ENCODE results near the gene AGBL4. TPM values are rescaled to one million over a fixed set of nuclear protein-coding genes. Genes with fewer than 3 reads are reported as not detected.

AGBL4 gene
- total RNA-seq, 2 experiments from 2014 or later: not detected

DNA sequence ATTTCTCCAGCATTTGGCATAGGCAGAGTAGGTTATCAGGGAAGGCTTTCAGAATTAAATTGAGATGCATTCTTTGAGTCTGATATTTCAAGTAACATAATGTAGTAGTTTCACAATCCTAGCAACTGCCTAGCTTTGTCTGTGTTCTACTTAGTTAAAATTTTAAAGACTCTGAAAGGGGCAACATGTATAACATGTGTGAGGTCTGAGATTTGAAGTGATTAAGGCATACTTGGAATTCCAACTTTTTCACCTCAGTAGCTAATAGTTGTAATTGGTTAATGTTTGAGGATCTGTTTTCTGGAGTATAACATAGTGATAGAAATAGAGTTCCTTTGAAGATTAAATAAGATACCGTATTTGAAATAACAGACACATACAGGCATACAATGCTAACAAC, 911.8 kb downstream of the AGBL4 start:
- ChIA-PET CTCF (no interaction called here), POLR2A (no interaction called here)

DNA sequence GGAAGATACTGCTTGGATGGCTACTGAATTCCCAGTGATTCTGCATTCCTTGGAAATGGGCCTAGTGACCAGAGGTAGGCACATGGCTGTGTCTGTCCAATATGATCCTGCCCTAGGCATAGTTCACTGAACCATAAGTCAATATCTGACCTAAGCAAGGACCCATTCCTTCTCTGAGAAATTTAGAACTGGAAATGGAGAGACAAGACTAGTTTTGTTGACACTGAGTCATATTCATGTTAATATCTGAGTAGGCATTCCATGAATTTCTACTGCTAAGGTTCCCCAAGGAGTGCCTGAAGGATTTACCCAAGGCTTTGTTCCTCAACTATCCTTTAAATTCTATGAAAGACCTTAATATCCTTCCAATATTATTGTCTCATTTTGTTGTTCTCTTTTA, 917.3 kb downstream of the AGBL4 start:
- ChIA-PET POLR2A (no interaction called here), CTCF (no interaction called here)
- no peak overlapping the region for H3K4me3 Mint-ChIP-seq
- H3K4me1 Mint-ChIP-seq: no peaks in the 10 kb centered on the region
- H3K36me3 Mint-ChIP-seq (ENCODE audit: low read depth): no peaks in the 10 kb centered on the region
- no peaks in the 10 kb centered on the region for H3K27me3 Mint-ChIP-seq
- DNase-seq: no peak
- H3K27ac Mint-ChIP-seq: no peak overlapping the region
- no peaks in the 10 kb centered on the region for H3K9me3 Mint-ChIP-seq

More for the DNA sequence above, 911.8 kb downstream of the AGBL4 start:
- Mint-ChIP-seq H3K4me3 (no peak overlapping the region), H3K27ac (no peak overlapping the region), H3K27me3 (no peaks in the 10 kb centered on the region), H3K9me3 (peaks cover 5% of the 10 kb centered on the region), H3K4me1 (no peaks in the 10 kb centered on the region), H3K36me3 (ENCODE audit: low read depth) (no peaks in the 10 kb centered on the region)
- DNase-seq: no peak

DNA sequence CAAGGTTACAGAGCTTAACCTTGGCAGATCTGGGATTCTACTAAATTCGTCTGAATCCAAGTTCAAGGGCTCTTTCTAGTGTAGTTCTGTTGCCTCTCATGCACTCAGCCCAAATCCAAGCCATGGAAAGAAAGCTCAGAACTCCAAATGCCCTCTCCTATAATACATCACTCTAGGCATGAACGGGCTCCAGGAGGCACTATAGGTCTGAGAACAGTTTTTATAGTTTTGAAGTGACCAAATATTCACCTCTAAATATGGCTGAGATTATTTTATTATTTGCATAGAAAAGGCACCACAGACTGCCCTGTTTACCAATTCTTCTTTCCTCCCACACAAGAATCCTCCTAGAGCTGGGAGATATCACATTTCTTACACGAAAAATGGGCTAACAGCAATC, 919.2 kb downstream of the AGBL4 start:
- Mint-ChIP-seq H3K27me3 (no peaks in the 10 kb centered on the region), H3K27ac (no peak overlapping the region), H3K4me3 (no peak overlapping the region), H3K9me3 (no peaks in the 10 kb centered on the region), H3K36me3 (ENCODE audit: low read depth) (no peaks in the 10 kb centered on the region), H3K4me1 (no peaks in the 10 kb centered on the region)
- no peak for DNase-seq
- ChIA-PET POLR2A (no interaction called here), CTCF (no interaction called here)

DNA sequence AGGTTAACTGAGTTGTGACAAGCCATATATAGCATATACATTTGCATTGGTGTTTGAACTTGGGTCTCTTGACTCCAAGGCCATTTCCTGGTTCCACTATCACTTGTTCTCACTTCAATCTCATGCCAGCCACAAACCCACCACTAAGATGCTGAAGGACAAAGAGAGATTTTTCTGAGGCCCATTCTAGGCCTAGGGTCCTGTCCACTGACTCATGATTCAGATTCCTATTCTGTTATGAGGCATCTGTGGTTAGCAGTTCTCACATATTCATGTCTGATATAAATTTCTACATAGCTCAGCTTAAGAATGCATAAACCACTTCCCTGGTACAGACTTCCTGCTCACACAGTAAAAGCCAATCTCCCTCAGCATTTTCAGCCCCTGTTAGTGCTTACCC, 921.0 kb downstream of the AGBL4 start:
- CTCF ChIA-PET: no interaction called here
- POLR2A ChIA-PET: no interaction called here
- no peak overlapping the region for H3K27ac Mint-ChIP-seq
- no peak for DNase-seq
- no peaks in the 10 kb centered on the region for H3K27me3 Mint-ChIP-seq
- H3K9me3 Mint-ChIP-seq: no peaks in the 10 kb centered on the region
- no peaks in the 10 kb centered on the region for H3K4me1 Mint-ChIP-seq
- no peak overlapping the region for H3K4me3 Mint-ChIP-seq
- H3K36me3 Mint-ChIP-seq (ENCODE audit: low read depth): no peaks in the 10 kb centered on the region

DNA sequence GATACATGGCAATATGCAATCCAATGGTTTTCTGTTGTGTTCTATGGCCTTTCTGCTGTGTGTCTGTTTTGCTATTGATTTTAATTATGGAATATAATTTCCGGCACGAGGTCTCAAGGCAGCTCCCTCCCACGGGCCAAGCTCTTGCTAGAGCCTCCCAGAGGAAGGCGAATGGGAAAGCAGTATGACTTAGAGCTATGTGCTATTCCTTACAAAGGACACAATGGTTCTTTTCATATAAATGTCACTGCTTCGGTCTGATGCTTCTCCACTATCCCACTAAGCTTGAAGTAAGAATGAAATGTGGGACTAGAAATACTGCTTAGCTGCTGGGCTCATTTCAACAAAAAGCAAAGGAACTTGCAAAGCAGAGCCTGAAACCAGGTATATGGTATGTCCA, 924.9 kb downstream of the AGBL4 start:
- Mint-ChIP-seq H3K4me3 (no peak overlapping the region), H3K9me3 (no peaks in the 10 kb centered on the region), H3K36me3 (ENCODE audit: low read depth) (no peaks in the 10 kb centered on the region), H3K4me1 (no peaks in the 10 kb centered on the region), H3K27ac (no peak overlapping the region), H3K27me3 (no peaks in the 10 kb centered on the region)
- CTCF ChIA-PET: no interaction called here
- POLR2A ChIA-PET: no interaction called here
- no peak for DNase-seq

DNA sequence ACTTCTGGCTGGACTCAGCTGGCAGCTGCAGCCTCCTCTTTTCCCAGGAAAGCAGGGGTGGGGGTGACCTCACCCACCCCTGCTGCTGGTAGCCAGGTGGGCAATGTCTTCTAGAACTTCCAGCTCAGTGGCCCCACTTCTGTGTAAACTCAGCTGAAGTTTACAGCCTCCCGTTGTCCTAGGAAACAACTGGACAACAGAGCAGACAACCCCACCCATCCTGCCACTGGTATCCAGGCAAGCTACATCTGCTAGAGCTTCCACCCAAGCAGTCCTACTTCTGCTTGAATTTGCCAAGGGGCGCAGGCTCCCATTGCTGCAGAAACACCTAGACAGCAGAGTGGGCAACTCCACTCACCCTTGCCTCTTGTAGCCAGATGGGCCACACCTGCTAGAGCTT, 937.4 kb downstream of the AGBL4 start:
- ChIA-PET POLR2A (no interaction called here), CTCF (no interaction called here)
- Mint-ChIP-seq H3K9me3 (peaks cover 8% of the 10 kb centered on the region), H3K36me3 (ENCODE audit: low read depth) (no peaks in the 10 kb centered on the region), H3K4me3 (no peak overlapping the region), H3K4me1 (no peaks in the 10 kb centered on the region), H3K27ac (no peak overlapping the region), H3K27me3 (no peaks in the 10 kb centered on the region)
- DNase-seq: no peak

DNA sequence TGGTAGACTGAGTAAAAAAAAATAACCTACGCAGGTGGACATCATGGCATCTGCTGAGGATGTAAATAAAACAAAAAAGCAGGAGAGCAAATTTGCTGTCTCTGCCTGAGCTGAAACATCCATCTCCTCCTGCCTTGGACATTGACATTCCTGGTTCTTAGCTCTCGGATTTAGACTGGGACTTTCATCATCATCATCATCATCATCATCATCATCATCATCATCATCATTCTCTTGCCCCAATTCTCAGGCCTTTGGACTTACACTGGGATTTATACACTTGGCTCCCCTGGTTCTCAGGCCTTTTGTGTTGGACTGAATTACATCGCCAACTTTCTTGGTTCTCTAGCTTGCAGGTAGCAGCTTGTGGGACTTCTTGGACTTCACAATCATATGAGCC, 938.7 kb downstream of the AGBL4 start:
- CTCF ChIA-PET: no interaction called here
- H3K27me3 Mint-ChIP-seq: no peaks in the 10 kb centered on the region
- POLR2A ChIA-PET: no interaction called here

DNA sequence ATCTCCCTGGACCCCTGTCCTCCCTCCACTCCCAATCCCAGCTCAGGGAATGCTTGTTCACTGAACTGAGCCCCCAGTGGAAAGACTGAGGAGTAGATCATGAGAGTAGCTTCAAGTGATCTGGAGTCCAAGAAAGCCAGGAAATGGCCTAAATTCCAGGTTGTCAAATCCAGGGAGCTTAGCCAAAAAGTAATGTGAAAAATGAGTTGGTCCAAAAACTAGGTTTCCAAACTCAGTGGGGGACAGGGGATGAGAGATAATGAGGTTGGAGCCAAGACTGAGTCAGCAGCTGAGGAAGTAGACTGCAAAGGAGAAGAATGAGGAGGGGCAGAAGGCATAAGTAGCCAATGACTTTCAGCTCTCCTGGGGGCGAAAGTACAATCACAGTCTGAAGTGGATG, 963.0 kb downstream of the AGBL4 start:
- Mint-ChIP-seq H3K27me3 (no peaks in the 10 kb centered on the region), H3K9me3 (peaks cover 7% of the 10 kb centered on the region), H3K36me3 (ENCODE audit: low read depth) (no peaks in the 10 kb centered on the region), H3K4me1 (no peaks in the 10 kb centered on the region), H3K27ac (no peak overlapping the region), H3K4me3 (no peak overlapping the region)
- ChIA-PET POLR2A (no interaction called here), CTCF (no interaction called here)
- no peak for DNase-seq

More for the DNA sequence above, 938.7 kb downstream of the AGBL4 start:
- Mint-ChIP-seq H3K27ac (no peak overlapping the region), H3K4me3 (no peak overlapping the region), H3K4me1 (no peaks in the 10 kb centered on the region), H3K36me3 (ENCODE audit: low read depth) (no peaks in the 10 kb centered on the region), H3K9me3 (peaks cover 8% of the 10 kb centered on the region)
- DNase-seq: no peak

DNA sequence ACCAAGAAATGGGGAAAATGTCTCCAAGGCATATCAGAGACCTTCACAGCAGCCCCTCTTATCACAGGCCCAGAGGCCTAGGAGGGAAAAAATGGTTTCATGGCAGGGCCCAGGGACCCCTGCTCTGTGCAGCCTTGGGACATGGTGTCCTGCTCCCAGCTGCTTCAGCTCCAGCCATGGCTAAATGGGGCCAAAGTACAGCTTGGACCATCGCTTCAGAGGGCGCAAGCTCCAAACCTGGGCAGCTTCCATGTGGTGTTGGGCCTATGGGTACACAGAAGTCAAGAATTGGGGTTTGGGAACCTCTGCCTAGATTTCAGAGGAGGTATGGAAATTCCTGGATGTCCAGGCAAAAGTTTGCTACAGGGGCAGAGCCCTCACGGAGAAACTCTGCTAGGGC, 964.7 kb downstream of the AGBL4 start:
- Mint-ChIP-seq H3K27me3 (no peaks in the 10 kb centered on the region), H3K4me3 (no peak overlapping the region), H3K27ac (no peak overlapping the region), H3K9me3 (peaks cover 7% of the 10 kb centered on the region), H3K4me1 (no peaks in the 10 kb centered on the region), H3K36me3 (ENCODE audit: low read depth) (no peaks in the 10 kb centered on the region)
- no peak for DNase-seq
- ChIA-PET POLR2A (no interaction called here), CTCF (no interaction called here)

DNA sequence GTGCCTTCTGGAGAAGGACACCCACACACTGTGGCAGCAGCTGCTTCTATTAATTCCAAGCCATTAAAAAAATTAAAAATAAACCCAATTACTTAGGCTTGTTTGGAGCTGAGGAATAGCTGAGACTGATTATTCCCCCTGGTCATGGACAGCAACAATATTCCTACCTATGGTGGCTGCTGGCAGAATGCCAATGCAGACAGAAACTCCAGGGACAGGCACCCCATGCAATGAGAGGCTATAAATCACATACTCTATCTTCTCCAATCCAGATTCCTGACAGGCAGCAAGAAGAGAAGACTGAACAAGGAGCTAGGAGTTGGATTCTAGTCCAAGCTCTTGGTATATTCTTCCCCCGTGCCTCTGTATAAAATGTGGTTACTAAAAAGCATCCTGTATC, 971.7 kb downstream of the AGBL4 start:
- ChIA-PET POLR2A (no interaction called here), CTCF (no interaction called here)
- Mint-ChIP-seq H3K36me3 (ENCODE audit: low read depth) (no peaks in the 10 kb centered on the region), H3K4me3 (no peak overlapping the region), H3K27ac (no peak overlapping the region), H3K9me3 (no peaks in the 10 kb centered on the region), H3K27me3 (no peaks in the 10 kb centered on the region), H3K4me1 (no peaks in the 10 kb centered on the region)
- no peak for DNase-seq

DNA sequence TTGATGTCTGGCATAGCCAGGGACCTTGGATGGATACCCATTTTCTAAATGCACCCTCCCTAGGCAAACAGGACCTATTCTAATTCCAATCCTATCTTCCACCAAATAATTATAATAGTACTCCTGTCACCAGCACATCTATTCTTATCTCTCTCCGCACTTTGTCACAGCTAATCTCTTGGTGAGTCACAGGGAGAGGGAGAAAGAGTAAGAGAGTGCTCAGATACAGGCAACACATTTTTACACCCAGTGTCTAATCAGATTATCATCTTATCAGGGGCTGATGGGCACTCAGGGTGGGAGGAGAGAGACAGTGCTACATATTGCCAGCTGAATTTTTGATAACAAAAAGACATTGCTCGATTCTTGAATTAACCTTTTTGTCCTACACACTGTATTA, 972.1 kb downstream of the AGBL4 start:
- ChIA-PET POLR2A (no interaction called here), CTCF (no interaction called here)
- Mint-ChIP-seq H3K4me1 (no peaks in the 10 kb centered on the region), H3K36me3 (ENCODE audit: low read depth) (no peaks in the 10 kb centered on the region), H3K9me3 (no peaks in the 10 kb centered on the region), H3K27me3 (no peaks in the 10 kb centered on the region), H3K4me3 (no peak overlapping the region), H3K27ac (no peak overlapping the region)
- no peak for DNase-seq

DNA sequence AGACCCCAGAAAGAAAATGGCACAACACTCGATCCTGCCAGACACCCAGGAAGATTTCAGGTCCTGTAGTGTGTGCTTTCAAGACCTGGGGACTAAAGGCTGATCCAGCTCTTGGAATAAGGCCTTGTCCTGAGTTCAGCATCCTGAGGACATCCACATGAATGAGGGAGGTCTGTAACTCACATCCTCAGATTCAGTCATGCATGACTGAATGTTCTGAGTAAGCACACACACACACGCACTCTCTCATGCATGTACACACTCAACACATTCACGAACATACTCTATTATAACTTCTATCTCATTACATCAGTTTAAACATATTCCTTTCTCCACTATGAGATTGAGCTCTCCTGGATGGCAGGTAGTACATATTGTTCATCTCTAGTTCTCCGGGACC, 973.7 kb downstream of the AGBL4 start:
- CTCF ChIA-PET: no interaction called here

DNA sequence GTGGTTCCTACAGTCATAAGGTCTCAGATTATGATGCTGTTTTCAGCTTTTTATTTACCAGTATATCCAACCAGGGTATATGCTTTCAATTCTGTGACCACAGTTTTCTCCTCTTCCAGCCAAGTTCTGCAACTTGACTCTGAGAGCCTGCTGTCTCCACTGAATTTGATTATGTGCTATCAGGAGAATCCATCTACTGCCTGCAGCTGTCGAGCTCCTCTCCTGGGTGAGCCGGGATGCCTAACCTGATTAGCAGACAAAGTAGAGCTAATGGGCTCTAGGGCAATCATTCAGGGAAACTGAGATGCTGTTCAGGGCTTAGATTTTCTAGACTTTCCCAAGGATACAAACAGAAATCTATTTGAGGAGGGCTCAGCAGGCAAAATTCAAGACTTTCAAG, 975.6 kb downstream of the AGBL4 start:
- no peaks in the 10 kb centered on the region for H3K27me3 Mint-ChIP-seq
- DNase-seq: no peak
- H3K4me3 Mint-ChIP-seq: no peak overlapping the region
- ChIA-PET CTCF (no interaction called here), POLR2A (no interaction called here)
- no peaks in the 10 kb centered on the region for H3K4me1 Mint-ChIP-seq
- no peak overlapping the region for H3K27ac Mint-ChIP-seq
- H3K9me3 Mint-ChIP-seq: no peaks in the 10 kb centered on the region
- H3K36me3 Mint-ChIP-seq (ENCODE audit: low read depth): no peaks in the 10 kb centered on the region

More for the DNA sequence above, 973.7 kb downstream of the AGBL4 start:
- no peak for DNase-seq
- H3K4me1 Mint-ChIP-seq: no peaks in the 10 kb centered on the region
- no peaks in the 10 kb centered on the region for H3K9me3 Mint-ChIP-seq
- no peak overlapping the region for H3K27ac Mint-ChIP-seq
- no peak overlapping the region for H3K4me3 Mint-ChIP-seq
- no peaks in the 10 kb centered on the region for H3K36me3 Mint-ChIP-seq (ENCODE audit: low read depth)
- H3K27me3 Mint-ChIP-seq: no peaks in the 10 kb centered on the region
- POLR2A ChIA-PET: no interaction called here

DNA sequence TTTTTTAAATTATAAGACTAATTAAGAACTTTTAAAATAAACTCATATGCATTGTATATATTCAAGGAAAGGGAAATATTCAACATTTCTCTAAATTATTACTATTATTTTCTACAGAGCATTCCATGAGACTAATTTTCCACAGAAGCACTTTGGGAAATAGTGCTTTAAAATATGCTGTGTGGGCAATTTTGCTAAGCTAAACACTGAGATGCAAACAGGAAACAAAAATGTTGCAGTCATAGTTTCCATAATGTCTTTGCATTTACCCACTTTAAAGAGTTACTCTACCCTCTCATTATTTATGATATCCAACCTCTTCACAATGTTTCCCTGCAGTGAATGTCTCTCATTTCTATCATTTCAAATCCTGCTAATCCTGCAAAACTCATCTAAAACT, 977.4 kb downstream of the AGBL4 start:
- no peak overlapping the region for H3K27ac Mint-ChIP-seq
- DNase-seq: no peak
- no peaks in the 10 kb centered on the region for H3K9me3 Mint-ChIP-seq
- ChIA-PET CTCF (no interaction called here), POLR2A (no interaction called here)
- no peak overlapping the region for H3K4me3 Mint-ChIP-seq
- no peaks in the 10 kb centered on the region for H3K27me3 Mint-ChIP-seq
- no peaks in the 10 kb centered on the region for H3K36me3 Mint-ChIP-seq (ENCODE audit: low read depth)
- no peaks in the 10 kb centered on the region for H3K4me1 Mint-ChIP-seq

DNA sequence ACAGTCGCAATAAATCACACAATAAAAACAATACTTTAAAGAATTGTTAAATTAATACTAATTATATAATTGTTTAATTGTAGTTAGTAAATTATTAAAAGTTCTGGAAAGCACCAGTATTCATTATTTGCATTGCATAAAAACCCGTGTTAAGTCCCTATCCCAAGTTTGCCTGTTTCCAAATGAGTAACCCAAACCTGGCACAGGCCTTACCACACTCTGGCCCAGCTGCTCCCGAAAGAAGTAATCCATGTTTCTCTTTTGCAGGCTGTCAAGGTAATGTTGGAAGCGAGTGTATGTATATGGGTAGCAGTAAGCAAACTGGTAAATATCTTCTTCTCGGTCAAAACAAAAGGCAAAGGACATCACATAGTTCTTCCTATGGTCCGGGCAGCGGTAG, 978.4 kb downstream of the AGBL4 start:
- no peaks in the 10 kb centered on the region for H3K27me3 Mint-ChIP-seq
- DNase-seq: no peak
- POLR2A ChIA-PET: no interaction called here
- no peak overlapping the region for H3K27ac Mint-ChIP-seq
- CTCF ChIA-PET: no interaction called here
- no peaks in the 10 kb centered on the region for H3K4me1 Mint-ChIP-seq
- no peaks in the 10 kb centered on the region for H3K9me3 Mint-ChIP-seq
- no peaks in the 10 kb centered on the region for H3K36me3 Mint-ChIP-seq (ENCODE audit: low read depth)
- H3K4me3 Mint-ChIP-seq: no peak overlapping the region
